HepG2 (cell line): Measurements from ENCODE around the gene CLBA1. TPM values are rescaled to one million over a fixed set of nuclear protein-coding genes. Genes with fewer than 3 reads are reported as not detected.

Experiments
- AHDC1 ChIP-seq: sonication (generic); formaldehyde crosslinking; IDR thresholded peaks from 2 replicates; pipeline ENCODE4 v1.5.1; 2020; ENCODE audit warnings: mild to moderate bottlenecking, missing genetic modification reagents, borderline replicate concordance
- CSRNP2 ChIP-seq: sonication (generic); formaldehyde crosslinking; conservative IDR thresholded peaks from 2 replicates; pipeline ENCODE4 v1.8.0; 2022; ENCODE audit warnings: low read depth, missing genetic modification reagents
- FOXJ3 ChIP-seq: sonication (generic); formaldehyde crosslinking; IDR thresholded peaks from 2 replicates; pipeline ENCODE4 v1.4.0; 2020; ENCODE audit warnings: missing genetic modification reagents, mild to moderate bottlenecking, borderline replicate concordance
- ZBTB40 ChIP-seq, 2 experiments: fragments of 450-650 bp in 1 of 2; sonication (generic) in 1 of 2; formaldehyde crosslinking in 1 of 2; IDR thresholded peaks; 2 replicates each; pipeline versions ENCODE4 v1.6.1 to v1.8.0; 2016 to 2022; ENCODE audit warnings: antibody characterized with exemption in 1 of 2, mild to moderate bottlenecking in 1 of 2, missing genetic modification reagents in 1 of 2
- ZNF546 ChIP-seq: sonication (generic); formaldehyde crosslinking; conservative IDR thresholded peaks from 2 replicates; pipeline ENCODE4 v1.8.1; 2023; ENCODE audit warnings: mild to moderate bottlenecking, missing genetic modification reagents
- ZNF777 ChIP-seq: sonication (generic); formaldehyde crosslinking; IDR thresholded peaks from 2 replicates; pipeline ENCODE4 v1.4.0; 2020; ENCODE audit warnings: missing genetic modification reagents
- polyA plus RNA-seq, 8 experiments: library from polyadenylated mRNA; depleted of rRNA in 3 of 8; stranded (reverse) in 7 of 8; unstranded in 1 of 8; fragments of >200 nt; fragmentation: Illumina TruSeq in 4 of 8; extraction: Trizol in 4 of 8; gene quantifications; 2 replicates each; pipeline versions ENCODE4 v1.2.1 to v1.2.3, GENCODE V29; 2011 to 2016; ENCODE audit warnings: low read depth in 4 of 8, missing spikeins in 1 of 8, mixed read lengths in 1 of 8; ENCODE audit not compliant: insufficient read depth in 1 of 8
- total RNA-seq, 5 experiments: library from RNA; depleted of rRNA; stranded (reverse); fragments of >200 nt; fragmentation: Illumina TruSeq; extraction: Trizol; gene quantifications; 2 replicates each; pipeline ENCODE4 v1.2.3, GENCODE V29; 2016; ENCODE audit warnings: low read depth in 1 of 5

CLBA1 gene
- total and polyA plus RNA-seq, 2 of the 13 experiments (the other 11 are each of a cell fraction or from before 2014, with no cell fraction given) = 1.2 to 1.4 TPM

GRCh38 chr14:105020815-105021655, 35.4 kb downstream of the CLBA1 start, which contains the start of gene CDCA4 (continued):
- TF ChIP-seq ZBTB40 (IDR thresholded peaks at IDR 0.05) (no peak), ZBTB40 (CRISPR knock-in tag; IDR thresholded peaks at IDR 0.05) (0 out of 2 replicates have a peak, but pooled peaks have one; percentile 34), ZNF546 (CRISPR knock-in tag) (0 out of 2 replicates have a peak, but pooled peaks have one; percentile 56), AHDC1 (CRISPR knock-in tag) (no peak; the same call in 1 of the 2 replicates), ZNF777 (CRISPR knock-in tag) (peak; percentile 87), CSRNP2 (CRISPR knock-in tag) (no peak), FOXJ3 (no peak)
